ENCODE data around the gene IRX6.

The IRX6 gene

GRCh38 chr16:55372792-55373488, 48.9 kb downstream of the IRX6 start:
- FAIRE-seq (no peak), DNase-seq (ENCODE audit: insufficient read length, low spot score) (no peak)
- TF ChIP-seq SPI1 (IDR thresholded peaks at IDR 0.05; ENCODE audit: low read depth, low read length), result no peak
- no peak for TF ChIP-seq POLR2AphosphoS5 (IDR thresholded peaks at IDR 0.05; ENCODE audit: low read depth, low read length)
- no peak for TF ChIP-seq TAF1 (IDR thresholded peaks at IDR 0.05; ENCODE audit: low read depth, low read length)
- no peak for TF ChIP-seq PAX5 (IDR thresholded peaks at IDR 0.05; ENCODE audit: insufficient read depth, low read length, severe bottlenecking)
- no peak for TF ChIP-seq POLR2A (IDR thresholded peaks at IDR 0.05; ENCODE audit: low read depth, low read length)
- TF ChIP-seq POU2F2 (IDR thresholded peaks at IDR 0.05; ENCODE audit: low read depth, low read length), result no peak

- no peak for FAIRE-seq
- DNase-seq (ENCODE audit: insufficient read length, low spot score), result no peak
- TF ChIP-seq POLR2AphosphoS5 (IDR thresholded peaks at IDR 0.05; ENCODE audit: low read depth, low read length), result no peak
- no peak for TF ChIP-seq SPI1 (IDR thresholded peaks at IDR 0.05; ENCODE audit: low read depth, low read length)
- TF ChIP-seq POLR2A (IDR thresholded peaks at IDR 0.05; ENCODE audit: low read depth, low read length), result no peak
- no peak for TF ChIP-seq TAF1 (IDR thresholded peaks at IDR 0.05; ENCODE audit: low read depth, low read length)
- TF ChIP-seq PAX5 (IDR thresholded peaks at IDR 0.05; ENCODE audit: insufficient read depth, low read length, severe bottlenecking), result no peak
- TF ChIP-seq POU2F2 (IDR thresholded peaks at IDR 0.05; ENCODE audit: low read depth, low read length), result no peak
Observed at GRCh38 chr16:55373489-55373832, 49.5 kb downstream of the IRX6 start.

- DNase-seq (ENCODE audit: insufficient read length, low spot score), result no peak
- TF ChIP-seq SPI1 (IDR thresholded peaks at IDR 0.05; ENCODE audit: low read depth, low read length) (no peak), POU2F2 (IDR thresholded peaks at IDR 0.05; ENCODE audit: low read depth, low read length) (no peak), PAX5 (IDR thresholded peaks at IDR 0.05; ENCODE audit: insufficient read depth, low read length, severe bottlenecking) (no peak), TAF1 (IDR thresholded peaks at IDR 0.05; ENCODE audit: low read depth, low read length) (no peak), POLR2A (IDR thresholded peaks at IDR 0.05; ENCODE audit: low read depth, low read length) (no peak), POLR2AphosphoS5 (IDR thresholded peaks at IDR 0.05; ENCODE audit: low read depth, low read length) (no peak)
- FAIRE-seq, result no peak
Observed at GRCh38 chr16:55376045-55376444, 52.0 kb downstream of the IRX6 start.

- FAIRE-seq (no peak), DNase-seq (ENCODE audit: insufficient read length, low spot score) (no peak)
- TF ChIP-seq POLR2AphosphoS5 (IDR thresholded peaks at IDR 0.05; ENCODE audit: low read depth, low read length), result no peak
- no peak for TF ChIP-seq PAX5 (IDR thresholded peaks at IDR 0.05; ENCODE audit: insufficient read depth, low read length, severe bottlenecking)
- no peak for TF ChIP-seq POLR2A (IDR thresholded peaks at IDR 0.05; ENCODE audit: low read depth, low read length)
- no peak for TF ChIP-seq TAF1 (IDR thresholded peaks at IDR 0.05; ENCODE audit: low read depth, low read length)
- no peak for TF ChIP-seq SPI1 (IDR thresholded peaks at IDR 0.05; ENCODE audit: low read depth, low read length)
- TF ChIP-seq POU2F2 (IDR thresholded peaks at IDR 0.05; ENCODE audit: low read depth, low read length), result no peak
Observed at GRCh38 chr16:55376567-55377167, 52.7 kb downstream of the IRX6 start.

- DNase-seq (ENCODE audit: insufficient read length, low spot score) (no peak), FAIRE-seq (no peak)
- TF ChIP-seq SPI1 (IDR thresholded peaks at IDR 0.05; ENCODE audit: low read depth, low read length) (no peak), POU2F2 (IDR thresholded peaks at IDR 0.05; ENCODE audit: low read depth, low read length) (no peak), TAF1 (IDR thresholded peaks at IDR 0.05; ENCODE audit: low read depth, low read length) (no peak), POLR2AphosphoS5 (IDR thresholded peaks at IDR 0.05; ENCODE audit: low read depth, low read length) (no peak), POLR2A (IDR thresholded peaks at IDR 0.05; ENCODE audit: low read depth, low read length) (no peak), PAX5 (IDR thresholded peaks at IDR 0.05; ENCODE audit: insufficient read depth, low read length, severe bottlenecking) (no peak)
Observed at GRCh38 chr16:55377840-55378239, 53.8 kb downstream of the IRX6 start.

- DNase-seq (ENCODE audit: insufficient read length, low spot score) (no peak), FAIRE-seq (no peak)
- TF ChIP-seq POU2F2 (IDR thresholded peaks at IDR 0.05; ENCODE audit: low read depth, low read length) (no peak), TAF1 (IDR thresholded peaks at IDR 0.05; ENCODE audit: low read depth, low read length) (no peak), POLR2A (IDR thresholded peaks at IDR 0.05; ENCODE audit: low read depth, low read length) (no peak), POLR2AphosphoS5 (IDR thresholded peaks at IDR 0.05; ENCODE audit: low read depth, low read length) (no peak)
Observed at GRCh38 chr16:55378616-55379015, 54.6 kb downstream of the IRX6 start.

GRCh38 chr16:55379371-55379770, 55.4 kb downstream of the IRX6 start:
- DNase-seq (ENCODE audit: insufficient read length, low spot score), result no peak
- no peak for FAIRE-seq
- TF ChIP-seq SPI1 (IDR thresholded peaks at IDR 0.05; ENCODE audit: low read depth, low read length) (no peak), POU2F2 (IDR thresholded peaks at IDR 0.05; ENCODE audit: low read depth, low read length) (no peak), TAF1 (IDR thresholded peaks at IDR 0.05; ENCODE audit: low read depth, low read length) (no peak), PAX5 (IDR thresholded peaks at IDR 0.05; ENCODE audit: insufficient read depth, low read length, severe bottlenecking) (no peak), POLR2A (IDR thresholded peaks at IDR 0.05; ENCODE audit: low read depth, low read length) (no peak), POLR2AphosphoS5 (IDR thresholded peaks at IDR 0.05; ENCODE audit: low read depth, low read length) (no peak)

GRCh38 chr16:55379876-55380390, 55.9 kb downstream of the IRX6 start:
- no peak for FAIRE-seq
- no peak for DNase-seq (ENCODE audit: insufficient read length, low spot score)
- no peak for TF ChIP-seq PAX5 (IDR thresholded peaks at IDR 0.05; ENCODE audit: insufficient read depth, low read length, severe bottlenecking)
- no peak for TF ChIP-seq POLR2A (IDR thresholded peaks at IDR 0.05; ENCODE audit: low read depth, low read length)
- no peak for TF ChIP-seq SPI1 (IDR thresholded peaks at IDR 0.05; ENCODE audit: low read depth, low read length)
- TF ChIP-seq TAF1 (IDR thresholded peaks at IDR 0.05; ENCODE audit: low read depth, low read length), result no peak
- TF ChIP-seq POU2F2 (IDR thresholded peaks at IDR 0.05; ENCODE audit: low read depth, low read length), result no peak
- no peak for TF ChIP-seq POLR2AphosphoS5 (IDR thresholded peaks at IDR 0.05; ENCODE audit: low read depth, low read length)
